GM18868 (cell line): ENCODE measurements around the gene USH1C.

Experiments used
- ATAC-seq: cut with Tn5 transposase; IDR thresholded peaks from one replicate; pipeline ENCODE4 v1.9.1; 2021; ENCODE audit warnings: mild to moderate bottlenecking, moderate library complexity; ENCODE audit not compliant: unreplicated experiment

Gene USH1C

DNA sequence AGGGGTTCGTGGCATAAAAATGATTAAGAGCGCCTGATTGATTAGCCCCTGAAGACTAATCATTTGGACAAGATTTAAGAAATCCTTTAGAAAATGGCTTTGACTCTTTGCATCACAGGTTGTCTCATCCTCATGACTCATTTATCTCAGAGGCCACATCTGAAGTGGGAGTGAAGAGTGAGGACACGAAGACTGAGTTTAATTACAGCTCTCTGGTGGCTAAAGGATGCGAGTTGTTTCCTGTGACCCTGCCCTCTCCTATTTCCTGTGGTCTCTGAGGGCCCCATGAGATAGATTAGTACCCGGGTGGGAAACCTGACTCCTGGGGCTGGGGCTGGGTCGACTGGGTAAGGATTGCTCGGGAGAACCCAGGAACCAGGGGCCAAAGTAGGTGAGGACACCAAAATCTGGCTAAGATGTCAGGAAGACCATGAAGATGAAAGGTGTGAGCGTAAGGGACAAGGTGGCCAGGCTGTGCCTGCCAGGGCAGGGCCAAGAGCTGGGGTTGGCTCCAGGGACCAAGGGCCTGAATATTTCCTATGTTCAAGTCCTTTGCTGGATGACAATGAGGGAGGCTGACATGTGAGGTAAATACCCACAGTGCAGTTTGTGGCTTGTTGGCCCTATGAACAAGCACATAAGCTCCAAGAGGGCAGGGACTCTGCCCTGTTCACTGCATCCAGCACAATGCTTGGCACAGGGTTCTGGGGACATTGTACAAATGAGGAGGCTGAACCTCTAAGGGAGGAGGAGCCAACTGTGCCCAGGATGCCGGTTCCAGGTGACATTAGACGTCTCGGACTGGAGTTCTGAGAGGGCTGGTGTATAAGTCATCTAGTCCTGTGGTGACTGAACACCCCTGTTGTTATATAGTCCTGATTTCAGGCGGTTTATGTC lies 6.5 kb upstream of the USH1C start:
- ATAC-seq: no peak

- no peak for ATAC-seq
Observed at GRCh38 chr11:17548444-17548843, 4.2 kb upstream of the USH1C start.

- ATAC-seq: no peak
Observed at GRCh38 chr11:17547932-17548331, 3.7 kb upstream of the USH1C start.

DNA sequence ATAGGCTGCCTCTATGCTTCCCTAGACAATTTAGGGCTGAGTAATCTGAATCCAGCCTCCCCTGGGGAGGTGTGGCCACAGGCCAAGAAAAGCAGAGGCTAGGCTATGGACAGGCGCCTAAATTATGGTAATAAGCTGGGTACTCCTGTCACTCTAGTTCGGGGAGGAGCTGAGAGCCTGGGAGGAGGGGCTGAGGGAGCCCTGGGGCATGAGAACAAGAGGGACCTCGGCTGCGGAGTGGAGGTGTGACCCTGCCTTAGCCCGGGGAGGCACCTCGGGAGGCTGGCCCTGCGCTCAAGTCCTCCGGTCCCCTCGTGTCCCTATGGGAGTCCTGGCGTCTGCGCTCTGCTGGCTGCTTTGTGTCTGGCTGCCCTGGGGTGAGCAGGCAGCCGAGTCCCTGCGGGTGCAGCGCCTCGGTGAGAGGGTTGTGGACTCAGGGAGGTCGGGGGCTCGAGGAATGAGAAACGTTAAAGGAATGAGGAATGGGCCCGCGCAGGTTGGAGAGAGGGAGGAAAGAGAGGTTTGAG lies 2.9 kb upstream of the USH1C start, which contains the start of gene OTOG:
TSS of gene OTOG (plus strand) at position 209 of the 527 bp plus-strand sequence. CDS start at position 323, 114 bp downstream.
- ATAC-seq: no peak

DNA sequence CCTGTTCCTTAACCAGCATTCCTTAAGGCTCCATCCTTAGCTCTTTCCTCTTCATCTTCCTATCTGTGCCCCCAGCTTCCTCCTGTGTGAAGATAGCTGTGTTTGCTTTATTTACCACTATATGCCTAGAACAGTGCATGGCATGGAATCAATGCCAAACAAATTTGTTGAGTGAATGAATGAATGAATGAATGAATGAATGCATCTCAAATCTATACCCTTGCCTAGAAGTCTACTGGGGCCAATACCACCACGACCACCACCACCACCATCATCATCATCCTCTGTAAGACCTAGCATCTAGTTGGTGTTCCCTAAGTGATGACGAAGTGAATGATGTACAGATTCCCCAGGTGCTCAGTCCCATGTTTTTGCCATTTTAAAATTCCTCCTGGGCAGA lies 2.0 kb upstream of the USH1C start:
- ATAC-seq: no peak

DNA sequence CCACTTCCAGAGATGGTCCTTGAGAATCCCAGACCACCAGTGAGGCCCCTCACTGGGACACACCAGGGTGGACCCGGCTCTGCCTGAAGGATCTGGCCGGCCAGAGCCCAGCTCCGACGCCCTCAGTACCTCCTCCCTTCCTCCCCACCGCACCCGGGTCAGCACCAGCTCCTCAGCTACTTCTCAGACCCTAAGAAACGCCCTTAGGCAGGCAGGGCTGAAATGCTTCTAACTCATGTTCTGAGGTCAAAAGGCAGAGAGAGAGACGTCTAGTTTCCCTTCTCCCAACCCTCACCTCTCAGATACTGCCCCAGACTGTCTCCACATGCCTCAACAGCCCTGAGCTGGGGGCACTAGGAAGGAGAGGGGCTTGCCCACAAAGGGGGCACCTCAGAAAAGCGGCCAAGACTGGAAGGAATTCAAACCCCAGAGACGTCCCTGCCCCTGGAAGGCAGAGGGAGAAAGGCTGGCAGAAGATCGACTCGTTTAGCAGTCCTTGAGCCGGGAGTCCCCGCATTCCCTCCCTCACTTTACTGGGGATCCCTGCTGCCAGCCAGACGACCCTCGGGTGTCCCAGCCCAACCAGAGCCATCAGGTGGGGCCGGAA lies 539 bp downstream of the USH1C start:
- no peak for ATAC-seq

GRCh38 chr11:17543041-17543440 lies 1.2 kb downstream of the USH1C start:
- ATAC-seq: no peak

DNA sequence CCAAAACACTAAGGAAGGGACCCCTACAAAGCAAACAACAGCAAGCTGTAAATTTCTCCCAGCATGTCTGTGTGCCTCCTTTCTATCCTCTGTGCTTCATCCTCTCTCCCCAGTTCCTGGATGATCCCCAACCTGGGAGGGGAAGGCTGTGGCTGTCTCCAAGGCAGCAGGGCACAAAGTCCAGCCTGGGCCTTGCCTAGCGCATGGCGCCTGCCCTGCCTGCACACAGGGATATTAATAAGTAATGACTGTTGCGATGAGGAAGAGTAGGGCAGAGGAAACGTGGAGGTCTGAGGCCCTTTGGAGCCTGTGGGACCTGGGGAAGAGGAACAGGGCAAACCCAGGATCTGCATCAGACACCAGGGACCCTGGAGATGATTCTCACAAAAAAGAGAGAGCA lies 2.0 kb downstream of the USH1C start:
- no peak for ATAC-seq

DNA sequence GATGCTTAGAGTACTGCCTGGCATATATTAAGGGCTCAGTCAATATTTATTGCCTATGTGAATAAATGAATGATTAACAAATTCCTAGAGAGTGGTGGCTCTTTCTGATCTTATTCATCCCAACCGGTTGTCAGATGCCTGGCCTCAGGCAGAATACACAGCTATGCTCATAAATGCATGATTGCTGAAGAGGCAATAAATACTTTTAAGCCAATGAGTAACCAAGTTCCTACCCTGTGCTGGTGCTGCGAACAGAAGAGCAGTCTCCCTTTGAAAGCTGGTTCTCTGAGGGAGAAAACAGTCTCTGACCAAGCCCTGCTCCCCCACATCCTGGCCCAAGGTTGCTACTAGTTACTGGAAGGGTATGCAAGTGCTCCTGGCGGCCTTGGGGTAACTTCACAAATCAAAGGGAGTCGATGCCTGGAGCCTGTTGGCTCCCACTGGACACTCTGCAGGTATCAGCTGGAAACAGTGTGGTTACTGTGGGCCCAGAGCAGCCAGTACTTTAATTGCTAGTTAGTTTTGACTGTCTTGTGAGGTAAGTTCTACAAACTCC lies 2.8 kb downstream of the USH1C start:
- no peak for ATAC-seq

DNA sequence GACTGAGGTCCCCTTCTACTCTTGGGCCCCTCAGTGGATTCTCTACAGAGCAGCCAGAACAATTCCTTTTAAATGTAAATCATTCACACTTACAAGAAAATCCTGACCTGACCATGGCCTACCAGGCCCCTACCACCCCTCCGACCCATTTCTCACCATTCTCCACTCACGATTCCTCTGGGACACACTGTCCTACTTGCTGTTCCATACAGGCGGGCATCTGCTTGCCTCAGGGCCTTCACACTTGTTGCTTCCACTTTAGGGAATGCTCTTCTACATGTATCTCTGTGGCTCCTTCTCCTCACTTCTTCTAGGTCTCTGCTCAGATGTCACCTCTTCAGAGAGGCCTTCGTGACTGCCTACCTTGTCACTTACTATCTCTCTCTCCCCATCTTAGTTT lies 3.4 kb downstream of the USH1C start:
- ATAC-seq: no peak

GRCh38 chr11:17538731-17539130 lies 5.5 kb downstream of the USH1C start:
- ATAC-seq: no peak

- ATAC-seq: no peak
Observed at GRCh38 chr11:17538054-17538453, 6.2 kb downstream of the USH1C start.

DNA sequence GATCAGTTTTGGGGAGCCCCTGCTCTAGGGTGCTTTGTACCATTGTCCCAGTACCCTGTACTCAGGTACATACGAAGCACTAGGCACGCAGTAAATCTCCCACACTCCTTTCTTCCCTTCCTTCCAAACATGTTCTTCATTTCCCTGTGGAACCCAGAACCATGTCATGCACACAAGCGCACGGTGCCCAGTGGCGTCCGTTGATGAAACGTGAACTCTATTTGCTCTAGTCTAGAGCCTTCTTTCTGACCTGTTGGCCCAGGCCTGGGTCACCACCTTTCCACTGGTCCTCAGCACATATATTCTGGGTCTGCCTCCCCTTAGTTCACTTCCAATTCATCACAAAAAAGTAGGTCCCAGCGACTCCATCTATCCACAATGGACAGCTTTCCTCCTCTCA lies 7.0 kb downstream of the USH1C start:
- ATAC-seq: no peak

DNA sequence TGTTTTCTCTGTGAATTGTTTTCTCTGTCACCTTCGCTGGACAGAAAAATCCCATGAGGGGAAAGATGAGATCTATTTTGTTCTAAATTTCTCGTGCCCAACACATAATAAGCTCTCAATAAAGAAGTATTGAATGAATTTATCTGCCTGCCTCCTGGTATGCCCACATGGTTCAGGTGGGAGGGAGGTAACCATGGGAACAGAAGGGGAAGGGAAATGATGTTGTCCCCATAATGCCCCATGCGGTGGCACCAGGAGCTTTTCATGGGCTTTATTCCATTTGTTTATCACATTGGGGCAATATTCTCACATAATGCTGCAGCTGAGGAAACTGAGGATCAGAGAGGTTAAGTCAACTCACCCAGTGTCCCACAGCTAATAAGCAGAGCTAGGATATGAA lies 8.7 kb downstream of the USH1C start:
- ATAC-seq: no peak

DNA sequence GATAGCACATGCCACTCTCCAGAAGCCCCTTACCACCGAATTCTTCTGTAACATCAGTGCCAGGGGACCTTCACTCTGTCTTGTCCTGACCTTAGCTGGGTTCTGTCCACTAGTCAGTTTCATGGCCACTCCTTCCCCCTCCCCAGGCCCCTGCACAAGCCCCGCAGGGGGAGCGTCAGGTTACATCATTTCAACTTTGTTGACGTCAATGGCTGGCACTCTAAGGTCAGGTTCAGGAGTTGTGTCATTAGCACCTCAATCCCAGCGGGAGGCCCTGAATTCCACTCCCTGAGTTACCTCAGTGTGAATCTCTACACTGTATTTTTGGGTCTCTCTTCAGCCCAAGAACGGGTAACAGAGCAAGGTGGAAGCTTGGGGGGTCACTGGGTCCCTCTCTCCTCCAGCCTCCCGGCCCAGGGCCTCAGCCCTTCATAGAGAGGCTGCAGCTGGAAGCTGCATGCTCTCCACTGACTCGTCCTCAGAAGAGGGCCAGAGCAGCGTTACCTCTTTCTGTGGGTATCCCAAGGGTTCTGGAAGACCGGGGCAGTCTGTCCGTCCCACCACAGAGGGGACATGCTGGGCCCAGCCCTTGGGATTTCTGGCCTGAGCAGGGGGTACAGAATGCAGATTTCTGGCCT lies 10.3 kb downstream of the USH1C start:
- no peak for ATAC-seq

GRCh38 chr11:17533341-17533740 lies 10.9 kb downstream of the USH1C start:
- ATAC-seq: no peak

DNA sequence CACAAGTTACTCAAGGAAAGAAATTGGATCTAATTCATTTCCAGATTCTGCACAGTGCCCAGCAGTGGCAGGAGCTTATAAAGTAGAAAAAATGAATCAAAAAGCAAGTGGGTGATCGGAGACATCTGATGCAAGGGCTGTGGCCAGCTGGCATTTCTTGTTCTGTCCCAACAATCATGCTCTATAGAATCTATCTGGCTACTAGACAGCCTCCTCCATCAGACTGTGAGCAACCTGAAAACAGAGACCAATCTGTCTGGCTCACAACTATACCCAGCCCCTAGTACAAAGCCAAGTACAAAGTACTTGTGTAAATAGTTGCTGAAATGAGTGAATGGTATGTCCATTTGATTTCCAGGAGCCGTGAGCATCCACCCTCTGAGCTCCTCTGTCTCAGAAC lies 11.4 kb downstream of the USH1C start:
- ATAC-seq: no peak

DNA sequence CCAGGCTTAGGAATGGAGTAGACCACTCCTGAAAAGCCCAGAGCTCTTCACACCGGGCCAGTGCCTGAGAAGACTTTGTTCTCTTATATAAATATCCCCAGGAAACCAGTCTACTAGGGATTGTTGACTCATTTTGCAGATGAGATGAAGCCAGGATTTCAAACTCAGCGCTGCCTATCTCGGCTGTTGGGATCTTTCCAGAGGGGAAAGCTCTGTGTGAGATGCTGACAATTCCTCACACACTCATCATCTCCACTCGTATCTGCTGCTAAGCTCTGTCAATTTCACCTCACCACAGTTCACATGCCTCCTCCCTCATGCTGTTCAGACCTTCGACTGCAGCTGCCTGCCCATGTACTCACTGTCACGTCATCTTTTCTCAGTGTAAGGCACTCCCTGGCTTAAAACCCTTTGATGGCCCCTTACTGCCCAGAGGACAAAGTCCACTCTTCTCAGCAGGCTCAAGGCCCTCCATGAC lies 12.5 kb downstream of the USH1C start:
- ATAC-seq: no peak

- no peak for ATAC-seq
Observed at GRCh38 chr11:17531071-17531600, 13.1 kb downstream of the USH1C start.

DNA sequence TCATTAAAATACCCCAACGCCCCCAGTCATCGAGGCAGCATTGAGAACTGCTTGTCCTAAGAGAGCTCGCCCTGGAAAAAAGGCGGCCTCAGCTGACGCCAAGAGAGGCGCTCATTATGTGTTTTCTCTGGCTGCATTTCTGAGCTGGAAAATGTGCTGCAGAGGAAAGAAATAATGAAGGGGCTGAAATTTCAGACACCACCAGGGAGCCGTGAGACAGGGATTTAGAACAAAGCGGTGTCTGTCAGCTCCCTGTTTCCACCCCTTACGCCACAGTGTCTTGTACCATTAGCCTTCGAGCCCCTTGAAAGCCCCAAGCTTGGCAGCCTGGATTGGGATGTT lies 14.4 kb downstream of the USH1C start:
- no peak for ATAC-seq
